RWPE2 (cell line): ENCODE measurements around the gene ANKS3.

Experiments
- ATAC-seq: fragments of 200-7000 bp; cut with Tn5 transposase; 3 replicates; pipeline ENCODE4 v1.9.1; 2021; ENCODE audit warnings: low read depth
- DNase-seq: peaks from one replicate; pipeline ENCODE4 v3.0.0-alpha.2; 2020; ENCODE audit warnings: low spot score
- H3K27ac ChIP-seq: fragments of 450-650 bp; 2 replicates; pipeline ENCODE4 v1.5.1; 2017; ENCODE audit warnings: mild to moderate bottlenecking; ENCODE audit not compliant: poor library complexity, severe bottlenecking
- H3K27me3 ChIP-seq: fragments of 250-450 bp; sonication (Bioruptor Pico); 2 replicates; pipeline ENCODE4 v1.5.1; 2021; ENCODE audit warnings: mild to moderate bottlenecking, moderate library complexity; ENCODE audit not compliant: insufficient read depth, poor library complexity, severe bottlenecking
- H3K36me3 ChIP-seq: fragments of 250-450 bp; sonication (Bioruptor Pico); 2 replicates; pipeline ENCODE4 v1.5.1; 2020; ENCODE audit warnings: low read depth, mild to moderate bottlenecking, moderate library complexity
- H3K4me1 ChIP-seq: fragments of 250-450 bp; sonication (Bioruptor Pico); 2 replicates; pipeline ENCODE4 v1.5.1; 2021; ENCODE audit warnings: mild to moderate bottlenecking, moderate library complexity; ENCODE audit not compliant: insufficient read depth, poor library complexity, severe bottlenecking
- H3K4me3 ChIP-seq: fragments of 250-450 bp; sonication (Bioruptor Pico); 2 replicates; pipeline ENCODE4 v1.5.1; 2021; ENCODE audit warnings: mild to moderate bottlenecking, moderate library complexity; ENCODE audit not compliant: severe bottlenecking
- H3K9me3 ChIP-seq: fragments of 250-450 bp; sonication (Bioruptor Pico); 2 replicates; pipeline ENCODE4 v1.5.1; 2021; ENCODE audit warnings: mild to moderate bottlenecking, moderate library complexity; ENCODE audit not compliant: severe bottlenecking
- TF ChIP-seq, protein P1 (sequence below): fragments of 450-650 bp; IDR thresholded peaks from one replicate; pipeline ENCODE4 v1.5.1; 2017; ENCODE audit warnings: mild to moderate bottlenecking, moderate library complexity; ENCODE audit not compliant: poor library complexity, severe bottlenecking

ANKS3 gene

DNA sequence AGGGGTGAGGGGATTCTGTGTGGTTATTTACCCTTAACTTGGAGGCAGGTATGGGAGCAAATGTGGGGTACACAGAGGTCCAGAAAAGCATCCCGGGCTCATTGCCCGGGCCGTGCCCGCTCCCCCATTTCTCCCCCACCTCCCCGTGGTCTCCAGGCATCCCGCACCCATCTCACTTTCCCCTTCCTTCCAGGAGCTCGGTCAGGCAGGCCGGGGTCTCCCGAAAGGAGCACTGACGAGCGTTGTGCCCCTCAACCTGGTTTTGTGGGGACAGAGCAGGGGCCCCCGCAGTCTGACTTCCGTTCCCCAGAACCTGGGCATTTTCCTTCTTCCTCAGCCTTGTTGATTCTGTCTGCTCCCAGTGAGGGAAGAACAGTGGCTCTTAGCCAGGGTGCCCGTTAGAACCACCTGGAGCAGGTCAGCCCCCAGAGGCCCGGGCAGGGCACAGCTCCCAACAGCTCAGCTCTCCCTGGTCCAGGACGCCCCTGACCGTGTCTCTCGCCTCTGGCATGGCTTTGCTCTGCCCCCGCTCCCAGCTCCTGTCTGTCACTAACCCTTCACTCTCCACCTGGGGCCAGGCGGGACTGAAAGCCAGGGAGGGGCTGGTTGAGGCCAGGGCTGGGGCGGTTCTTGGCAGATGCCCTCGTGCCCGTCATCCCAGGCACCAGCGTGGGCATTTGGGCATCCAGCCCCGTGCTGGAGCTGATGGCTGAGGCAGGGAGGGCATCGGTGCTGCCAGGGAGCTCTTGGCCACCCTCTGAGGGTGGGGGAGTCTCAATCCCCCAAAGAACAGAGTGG lies 53.2 kb downstream of the ANKS3 start:
- H3K4me3 ChIP-seq: peak overlapping the region; percentile 33
- H3K27me3 ChIP-seq: no peaks in the 10 kb centered on the region
- H3K27ac ChIP-seq: peak overlapping the region; percentile 84
- H3K9me3 ChIP-seq: no peaks in the 10 kb centered on the region
- TF ChIP-seq, protein P1, sequence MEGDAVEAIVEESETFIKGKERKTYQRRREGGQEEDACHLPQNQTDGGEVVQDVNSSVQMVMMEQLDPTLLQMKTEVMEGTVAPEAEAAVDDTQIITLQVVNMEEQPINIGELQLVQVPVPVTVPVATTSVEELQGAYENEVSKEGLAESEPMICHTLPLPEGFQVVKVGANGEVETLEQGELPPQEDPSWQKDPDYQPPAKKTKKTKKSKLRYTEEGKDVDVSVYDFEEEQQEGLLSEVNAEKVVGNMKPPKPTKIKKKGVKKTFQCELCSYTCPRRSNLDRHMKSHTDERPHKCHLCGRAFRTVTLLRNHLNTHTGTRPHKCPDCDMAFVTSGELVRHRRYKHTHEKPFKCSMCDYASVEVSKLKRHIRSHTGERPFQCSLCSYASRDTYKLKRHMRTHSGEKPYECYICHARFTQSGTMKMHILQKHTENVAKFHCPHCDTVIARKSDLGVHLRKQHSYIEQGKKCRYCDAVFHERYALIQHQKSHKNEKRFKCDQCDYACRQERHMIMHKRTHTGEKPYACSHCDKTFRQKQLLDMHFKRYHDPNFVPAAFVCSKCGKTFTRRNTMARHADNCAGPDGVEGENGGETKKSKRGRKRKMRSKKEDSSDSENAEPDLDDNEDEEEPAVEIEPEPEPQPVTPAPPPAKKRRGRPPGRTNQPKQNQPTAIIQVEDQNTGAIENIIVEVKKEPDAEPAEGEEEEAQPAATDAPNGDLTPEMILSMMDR: no peak
- DNase-seq: no peak
- H3K4me1 ChIP-seq: peaks cover 28% of the 10 kb centered on the region
- no peak for ATAC-seq
- H3K36me3 ChIP-seq: peaks cover 39% of the 10 kb centered on the region

DNA sequence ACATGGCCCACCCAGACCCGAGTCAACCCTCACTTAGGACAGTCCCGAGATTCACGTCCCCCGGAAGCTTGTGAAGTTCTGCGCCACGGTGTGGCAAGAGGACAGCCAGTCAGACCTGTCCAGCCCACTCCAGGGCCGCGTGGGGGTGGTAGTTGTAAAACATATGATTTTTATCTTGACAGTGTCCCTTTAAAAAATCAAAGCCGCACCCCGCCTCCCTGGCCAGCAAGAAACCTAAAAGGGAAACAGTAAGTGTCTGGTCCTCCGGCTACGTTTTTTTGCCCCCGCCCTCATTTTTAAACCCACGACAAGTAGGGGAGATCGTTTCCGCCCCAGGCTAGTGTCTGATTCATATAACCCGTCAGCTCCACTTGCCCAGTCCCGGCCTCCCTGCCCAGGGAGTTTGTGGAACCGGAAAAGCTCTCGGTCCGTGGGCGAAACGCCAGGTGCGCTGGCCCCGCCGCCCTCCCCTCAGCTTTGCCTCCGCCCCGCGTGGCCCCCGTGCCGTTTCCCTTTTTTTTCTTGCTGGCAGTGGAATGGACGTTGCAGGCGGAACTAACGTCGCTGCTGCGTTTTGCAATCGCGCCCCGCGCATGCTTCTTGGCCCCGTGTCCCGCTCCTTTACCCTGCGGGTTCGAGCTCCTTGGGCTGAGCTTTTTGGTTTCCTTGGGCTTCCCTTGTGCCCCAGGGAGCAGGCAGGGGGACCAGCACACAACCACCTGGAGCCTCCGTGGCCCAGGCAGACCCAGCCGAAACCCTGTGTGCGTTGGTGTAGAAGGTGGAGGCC lies 54.0 kb downstream of the ANKS3 start:
- no peaks in the 10 kb centered on the region for H3K27me3 ChIP-seq
- DNase-seq (peak; percentile 97), ATAC-seq (peak; percentile 85)
- H3K27ac ChIP-seq: peak overlapping the region; percentile 84
- peaks cover 35% of the 10 kb centered on the region for H3K36me3 ChIP-seq
- peaks cover 32% of the 10 kb centered on the region for H3K4me1 ChIP-seq
- TF ChIP-seq, protein P1: no peak
- no peaks in the 10 kb centered on the region for H3K9me3 ChIP-seq
- peak overlapping the region; percentile 33 for H3K4me3 ChIP-seq

DNA sequence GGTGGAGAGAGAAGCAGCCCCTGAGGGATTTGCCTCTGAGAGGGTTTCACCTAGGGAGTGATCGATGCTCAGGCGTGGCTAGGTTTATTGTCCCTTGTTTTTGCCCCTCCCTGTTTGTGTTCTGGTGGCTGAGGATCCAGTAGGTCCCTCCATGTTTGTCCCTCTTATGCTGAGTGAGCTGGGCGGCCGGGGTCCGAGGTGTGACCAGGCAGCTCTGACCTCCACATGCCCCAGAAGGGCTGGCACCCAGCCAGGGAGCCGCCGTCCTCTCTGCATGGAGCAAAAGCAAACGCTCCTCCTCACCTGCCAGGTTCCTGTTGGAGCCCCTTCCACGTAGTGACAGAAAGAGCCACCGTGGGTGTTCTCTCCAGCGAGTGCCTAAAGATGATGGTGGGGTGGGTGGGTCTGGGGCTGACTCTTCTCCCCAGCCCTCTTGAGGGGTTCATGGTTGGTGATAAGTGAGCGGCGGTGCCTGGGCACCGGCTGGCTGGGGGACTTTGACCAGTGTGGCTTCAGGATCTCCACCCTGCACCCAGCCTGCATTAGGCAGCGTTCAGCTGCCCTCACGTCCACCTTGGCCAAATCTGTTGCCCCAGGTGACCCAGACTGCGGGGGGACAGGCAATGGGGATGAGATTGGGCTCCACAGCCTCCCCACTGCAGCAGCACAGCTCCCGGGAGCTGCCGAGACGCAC lies 54.8 kb downstream of the ANKS3 start:
- Histone ChIP-seq H3K36me3 (peaks cover 27% of the 10 kb centered on the region), H3K27ac (peak overlapping the region; percentile 84), H3K9me3 (no peaks in the 10 kb centered on the region), H3K4me3 (peak overlapping the region; percentile 33), H3K27me3 (no peaks in the 10 kb centered on the region), H3K4me1 (peaks cover 30% of the 10 kb centered on the region)
- TF ChIP-seq, protein P1: no peak
- DNase-seq (no peak), ATAC-seq (no peak; the same call in 2 of the 3 replicates)

DNA sequence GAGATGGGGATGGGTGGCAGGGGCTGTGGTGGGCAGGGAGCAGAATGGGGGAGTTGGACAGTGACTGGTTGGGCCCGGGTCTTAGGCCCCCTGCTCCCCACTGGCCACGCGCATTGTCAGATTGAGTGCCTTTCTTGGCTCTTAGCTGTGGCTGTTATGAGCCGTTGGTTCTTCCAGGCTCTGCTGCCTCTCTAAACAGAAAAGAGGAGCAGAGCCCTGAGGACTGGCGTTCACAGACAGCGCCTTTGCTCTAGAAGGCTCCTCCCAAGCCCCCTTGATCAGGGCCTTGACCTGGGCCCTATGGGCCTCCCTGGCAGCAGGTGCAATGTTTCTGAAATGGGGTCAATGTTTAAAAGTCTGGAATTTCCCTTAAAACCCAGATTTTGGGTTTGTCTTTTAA lies 55.5 kb downstream of the ANKS3 start:
- Histone ChIP-seq H3K9me3 (no peaks in the 10 kb centered on the region), H3K4me3 (no peak overlapping the region), H3K27ac (peak overlapping the region; percentile 84), H3K4me1 (peaks cover 26% of the 10 kb centered on the region), H3K36me3 (peaks cover 27% of the 10 kb centered on the region), H3K27me3 (no peaks in the 10 kb centered on the region)
- ATAC-seq (no peak), DNase-seq (no peak)
- TF ChIP-seq, protein P1: no peak
